SU-DHL-6 (cell line): ENCODE results near the gene ABLIM1.

Experiments used
- CTCF ChIP-seq: fragments of 200-600 bp; sonication (generic); IDR thresholded peaks from one replicate; pipeline ENCODE4 v1.5.1; 2017; ENCODE audit warnings: antibody characterized with exemption, mild to moderate bottlenecking, low read length, moderate library complexity; ENCODE audit not compliant: insufficient read depth, poor library complexity, severe bottlenecking
- EZH2phosphoT487 ChIP-seq: fragments of 200-600 bp; sonication (generic), shearing (Covaris generic); conservative IDR thresholded peaks from 2 replicates; pipeline ENCODE4 v1.6.1; 2018; ENCODE audit warnings: mild to moderate bottlenecking, antibody characterized with exemption, low read length, moderate library complexity, mixed read lengths

- TF ChIP-seq CTCF: no peak
- TF ChIP-seq EZH2phosphoT487: no peak
These were observed 26.7 kb upstream of the ABLIM1 start for GRCh38 chr10:114684822-114685209.
